Gastroesophageal sphincter (tissue), 3 donors: ENCODE results near the gene SSU72.

Experiments used
- CTCF ChIP-seq, 4 experiments: fragments of 200-600 bp in 2 of 4; fragments of 450-650 bp in 2 of 4; sonication (generic) in 1 of 4; IDR thresholded peaks; one replicate each; pipeline ENCODE4 v1.5.1; 2017 to 2019; ENCODE audit warnings: antibody characterized with exemption in 4 of 4, mild to moderate bottlenecking in 2 of 4, moderate library complexity in 2 of 4
- POLR2AphosphoS5 ChIP-seq: sonication (generic); formaldehyde crosslinking; IDR thresholded peaks from one replicate; pipeline ENCODE4 v1.6.1; 2017; ENCODE audit warnings: antibody characterized with exemption

GRCh38 chr1:1621173-1622009 is 46.7 kb upstream of the SSU72 start:
- TF ChIP-seq CTCF (IDR thresholded peaks at IDR 0.05): no peak
- TF ChIP-seq POLR2AphosphoS5: no peak
